ENCODE measurements around the gene AQP5.
"Not testable (repeated sequence)": the region's sequence is repeated elsewhere in the genome, so short reads cannot be mapped to it uniquely, and the experiment has no call there.

AQP5 gene

GRCh38 chr12:49983892-49984291 lies 22.2 kb downstream of the AQP5 start:
- DNase-seq: no peak

DNA sequence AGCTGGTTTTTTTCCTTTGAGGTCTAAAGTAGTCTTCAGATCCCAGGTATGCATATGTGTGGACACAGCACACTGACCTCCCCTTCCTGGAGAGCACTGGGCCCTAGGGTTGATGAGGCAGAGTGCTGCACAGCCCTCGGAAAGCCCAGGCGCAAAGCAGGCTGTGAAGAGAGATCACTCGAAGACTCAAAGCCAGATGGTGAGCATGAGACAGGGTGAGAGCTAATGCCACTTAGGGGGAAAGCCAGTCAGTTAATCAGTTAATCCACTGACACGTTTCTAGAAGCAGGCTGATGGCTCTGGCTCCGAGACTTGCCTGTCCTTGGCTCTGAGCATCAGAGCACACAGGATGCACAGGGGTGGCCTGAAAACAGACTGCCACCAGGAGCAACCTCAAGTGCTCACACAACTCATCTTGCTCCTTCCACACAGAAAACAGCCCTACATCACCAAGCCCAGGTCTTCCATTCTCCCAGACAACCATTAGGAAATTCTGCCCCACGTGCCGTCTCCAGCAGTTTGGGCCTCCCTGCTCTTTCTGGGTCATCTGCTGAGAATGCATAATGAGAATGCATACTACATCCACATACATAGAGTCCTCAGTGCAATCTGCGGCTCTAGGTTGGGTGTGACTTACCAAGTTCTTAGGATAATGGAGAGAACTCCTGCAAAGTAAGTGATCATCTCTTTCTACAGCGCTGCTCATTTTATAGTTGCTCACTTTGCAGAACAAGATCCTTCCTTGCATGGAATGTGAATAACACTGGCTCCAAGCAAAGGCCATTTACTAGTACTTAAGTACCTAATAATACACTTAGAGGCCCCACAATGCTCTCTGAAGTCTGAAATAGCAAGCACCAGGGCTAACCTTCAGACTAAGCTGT lies 23.0 kb downstream of the AQP5 start:
- DNase-seq: no peak

- DNase-seq: no peak
Observed at GRCh38 chr12:49985981-49986380, 24.3 kb downstream of the AQP5 start.

DNA sequence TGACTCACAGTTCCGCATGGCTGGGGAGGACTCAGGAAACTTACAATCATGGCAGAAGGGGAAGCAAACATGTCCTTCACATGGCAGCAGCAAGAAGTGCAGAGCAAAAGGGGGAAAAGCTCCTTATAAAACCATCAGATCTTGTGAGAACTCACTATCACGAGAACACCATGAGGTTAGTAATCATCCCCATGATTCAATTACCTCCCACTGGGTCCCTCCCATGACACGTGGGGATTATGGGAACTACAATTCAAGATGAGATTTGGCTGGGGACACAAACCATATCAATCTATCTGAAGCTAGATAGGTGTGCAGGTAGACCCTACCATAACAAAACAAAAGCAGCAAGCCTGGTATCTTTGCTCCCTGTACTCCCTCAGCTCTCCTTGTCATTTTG lies 24.8 kb downstream of the AQP5 start:
- not testable (repeated sequence) for DNase-seq

- no peak for DNase-seq
Observed at GRCh38 chr12:49987625-49988303, 26.1 kb downstream of the AQP5 start.

DNA sequence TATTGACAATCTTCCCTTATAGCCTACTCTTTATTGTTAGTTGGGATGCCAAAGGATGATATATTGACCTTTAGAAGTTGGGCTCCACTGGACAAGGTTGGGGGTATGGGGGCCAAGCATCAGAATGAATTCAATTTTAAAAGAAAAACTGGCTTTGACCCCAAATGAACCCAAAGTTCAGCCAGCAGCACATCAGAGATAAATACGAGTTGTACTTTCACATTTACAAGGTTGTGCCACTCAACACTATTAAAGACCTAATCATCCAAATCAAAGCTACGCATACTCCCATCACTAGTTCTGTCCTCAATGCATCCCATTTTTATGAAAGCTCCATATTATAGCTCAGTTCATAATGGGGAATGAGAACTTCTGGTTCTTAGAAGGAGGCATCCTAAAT lies 27.7 kb downstream of the AQP5 start:
- not testable (repeated sequence) for DNase-seq

- no peak for DNase-seq
Observed at GRCh38 chr12:49990273-49990672, 28.6 kb downstream of the AQP5 start.

- DNase-seq: no peak
Observed at GRCh38 chr12:49998453-49998852, 36.8 kb downstream of the AQP5 start.

DNA sequence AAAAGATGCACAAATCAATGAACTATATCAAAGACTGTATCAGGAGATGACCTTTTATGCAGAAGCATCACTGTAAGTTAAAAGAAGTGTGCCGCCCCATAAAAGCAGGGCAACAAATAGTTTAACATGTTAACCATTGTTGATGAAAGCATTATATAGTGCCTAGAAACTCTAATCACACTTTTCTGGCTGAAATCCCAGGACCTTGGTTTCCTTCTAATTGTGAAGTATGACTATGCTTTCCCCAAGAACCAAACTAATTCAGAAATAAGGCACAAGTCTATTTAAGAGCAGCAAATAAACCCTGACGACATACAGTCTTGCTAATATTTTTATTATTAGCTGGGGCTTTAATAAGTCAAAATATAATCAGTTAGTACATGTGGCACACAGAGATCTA lies 41.9 kb downstream of the AQP5 start:
- DNase-seq: no peak

- DNase-seq: no peak
Observed at GRCh38 chr12:50004696-50005095, 43.0 kb downstream of the AQP5 start.

DNA sequence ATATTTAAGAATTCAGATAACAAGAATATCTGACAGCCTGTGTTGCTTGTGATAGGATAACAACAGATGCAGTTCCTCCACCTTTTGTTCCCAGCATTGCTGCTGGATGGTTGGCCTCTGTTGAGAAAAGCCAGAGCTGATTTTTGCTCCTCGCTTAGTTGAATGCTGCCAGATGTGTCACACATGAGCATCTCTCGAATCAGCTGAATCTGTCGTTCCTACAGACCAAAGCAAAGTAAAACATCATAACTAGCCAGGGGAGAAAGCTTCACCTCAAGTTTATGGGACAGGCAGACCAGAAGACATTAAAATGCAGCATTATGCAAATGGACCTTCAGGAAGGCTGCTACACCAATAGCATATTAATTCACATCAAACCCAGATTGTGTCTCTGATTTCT lies 43.5 kb downstream of the AQP5 start:
- DNase-seq: no peak

- no peak for DNase-seq
Observed at GRCh38 chr12:50006280-50006679, 44.6 kb downstream of the AQP5 start.

GRCh38 chr12:50006754-50007442 lies 45.2 kb downstream of the AQP5 start:
- DNase-seq: no peak

- no peak for DNase-seq
Observed at GRCh38 chr12:50013361-50014147, 51.9 kb downstream of the AQP5 start.

DNA sequence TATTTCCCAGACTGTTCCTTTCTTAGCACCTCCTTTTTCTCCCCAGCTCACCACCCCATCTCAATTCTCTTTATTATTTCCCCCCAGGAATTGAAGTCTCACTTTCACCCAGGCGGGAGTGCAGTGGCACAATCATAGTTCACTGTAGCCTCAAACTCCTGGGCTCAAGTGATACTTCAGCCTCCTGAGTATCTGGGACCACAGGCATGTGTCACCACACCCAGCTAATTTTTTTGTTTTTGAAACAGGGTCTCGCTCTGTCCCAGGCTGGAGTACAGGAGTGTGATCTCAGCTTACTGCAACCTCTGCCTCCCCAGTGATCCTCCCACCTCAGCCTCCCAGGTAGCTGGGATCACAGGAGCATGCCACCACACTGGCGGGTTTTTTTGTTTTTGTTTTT lies 52.7 kb downstream of the AQP5 start:
- DNase-seq: no peak

Measured in central memory CD4-positive, alpha-beta T cell (primary cell).